ENCODE results near the gene FMC1.
A peak's percentile ranks its signal among the peaks of the same experiment; 100 is the strongest.
"Not testable (repeated sequence)": the region's sequence is repeated elsewhere in the genome, so short reads cannot be mapped to it uniquely, and the experiment has no call there.

Gene FMC1, protein sequence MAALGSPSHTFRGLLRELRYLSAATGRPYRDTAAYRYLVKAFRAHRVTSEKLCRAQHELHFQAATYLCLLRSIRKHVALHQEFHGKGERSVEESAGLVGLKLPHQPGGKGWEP

DNA sequence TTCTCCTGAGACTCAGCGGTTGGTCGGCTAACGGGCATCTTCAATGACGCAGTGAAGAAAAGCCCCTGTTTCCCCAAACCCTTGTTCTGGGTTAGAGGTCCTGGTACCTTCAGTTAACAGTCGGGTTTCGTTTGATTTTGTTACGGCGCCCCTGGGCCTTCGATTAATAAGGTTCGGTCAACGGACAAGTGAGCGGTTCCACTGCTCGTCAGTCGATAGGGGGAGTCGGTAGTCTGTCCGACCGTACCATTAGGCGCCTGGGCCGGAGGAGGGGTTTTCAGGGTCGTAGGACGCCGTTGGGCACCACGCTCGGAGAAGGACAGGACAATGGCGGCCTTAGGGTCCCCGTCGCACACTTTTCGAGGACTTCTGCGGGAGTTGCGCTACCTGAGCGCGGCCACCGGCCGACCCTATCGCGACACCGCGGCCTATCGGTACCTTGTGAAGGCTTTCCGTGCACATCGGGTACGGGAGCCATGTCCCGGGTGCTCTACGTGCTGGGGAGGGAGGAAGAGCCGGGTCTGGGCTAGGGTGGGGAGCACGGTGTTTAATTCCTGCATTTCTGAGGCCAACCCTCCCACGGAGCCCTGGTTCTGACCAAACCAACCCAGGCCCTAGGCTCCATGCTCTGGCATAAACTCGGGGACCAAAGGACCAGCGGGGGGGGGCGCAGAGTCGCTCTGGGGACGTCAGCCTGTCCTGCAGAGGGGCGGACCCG, at the start of gene FMC1:
TSS of gene FMC1 (plus strand) at position 280 of the 718 bp plus-strand sequence. CDS start at position 328, 48 bp downstream.
- peak within 1 kb of the TSS; percentile 97 for H3K27ac Mint-ChIP-seq
- peak; percentile 82 for DNase-seq (ENCODE audit: low spot score)
- peaks cover 9% of the 10 kb centered on the region for H3K27me3 Mint-ChIP-seq (ENCODE audit: low read depth)
- H3K4me3 Mint-ChIP-seq, result peak within 1 kb of the TSS; percentile 95
- H3K36me3 Mint-ChIP-seq (ENCODE audit: low read depth), result peaks cover 12% of the 10 kb centered on the region
- peaks cover 6% of the 10 kb centered on the region for H3K9me3 Mint-ChIP-seq
- H3K4me1 Mint-ChIP-seq (ENCODE audit: low read depth), result peaks cover 16% of the 10 kb centered on the region

DNA sequence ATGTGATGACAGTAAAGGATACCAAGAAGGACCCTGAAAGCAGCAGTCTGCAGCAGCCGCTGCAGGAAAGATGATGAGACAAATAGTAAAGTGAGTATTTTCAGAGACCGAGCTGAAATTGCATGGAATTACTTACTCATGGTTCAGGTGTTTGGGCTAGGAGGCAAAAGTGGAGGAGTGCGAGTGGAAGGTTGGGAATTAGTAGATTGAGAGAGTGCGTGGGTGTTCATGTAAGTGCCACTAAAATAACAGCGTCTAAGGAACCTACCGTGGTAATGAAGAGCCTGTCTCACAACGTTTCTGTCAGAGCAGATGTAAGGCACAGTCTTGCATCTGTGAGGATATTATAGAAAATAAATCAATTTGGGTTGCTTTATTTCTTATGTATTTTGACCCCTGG, 48.3 kb upstream of the FMC1 start:
- no peaks in the 10 kb centered on the region for H3K9me3 Mint-ChIP-seq
- H3K27me3 Mint-ChIP-seq (ENCODE audit: low read depth), result no peaks in the 10 kb centered on the region
- DNase-seq (ENCODE audit: low spot score), result no peak
- peaks cover 7% of the 10 kb centered on the region for H3K36me3 Mint-ChIP-seq (ENCODE audit: low read depth)
- H3K27ac Mint-ChIP-seq, result no peak overlapping the region
- H3K4me3 Mint-ChIP-seq, result no peak overlapping the region
- H3K4me1 Mint-ChIP-seq (ENCODE audit: low read depth), result no peaks in the 10 kb centered on the region

DNA sequence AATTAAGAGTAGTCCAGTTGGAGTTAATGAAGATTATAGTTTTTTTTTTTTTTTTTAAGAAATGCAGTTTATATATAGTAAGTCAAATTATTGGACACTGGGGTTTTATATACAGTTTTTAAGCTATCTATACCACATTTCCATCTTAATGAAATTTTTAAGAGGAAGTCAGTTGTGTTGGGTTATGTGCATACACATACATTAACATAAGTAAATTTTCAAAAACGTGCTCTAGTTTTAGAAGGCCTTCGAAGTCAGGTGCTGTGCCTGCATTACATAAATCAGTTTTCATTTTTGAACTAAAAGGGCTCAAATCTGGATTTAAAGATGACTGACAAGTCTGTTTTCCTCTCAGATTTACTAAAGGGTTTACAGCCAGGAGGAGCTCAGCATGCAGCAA, 47.6 kb upstream of the FMC1 start:
- Mint-ChIP-seq H3K9me3 (no peaks in the 10 kb centered on the region), H3K36me3 (ENCODE audit: low read depth) (peaks cover 5% of the 10 kb centered on the region), H3K4me1 (ENCODE audit: low read depth) (no peaks in the 10 kb centered on the region), H3K27me3 (ENCODE audit: low read depth) (no peaks in the 10 kb centered on the region), H3K27ac (no peak overlapping the region), H3K4me3 (no peak overlapping the region)
- no peak for DNase-seq (ENCODE audit: low spot score)

DNA sequence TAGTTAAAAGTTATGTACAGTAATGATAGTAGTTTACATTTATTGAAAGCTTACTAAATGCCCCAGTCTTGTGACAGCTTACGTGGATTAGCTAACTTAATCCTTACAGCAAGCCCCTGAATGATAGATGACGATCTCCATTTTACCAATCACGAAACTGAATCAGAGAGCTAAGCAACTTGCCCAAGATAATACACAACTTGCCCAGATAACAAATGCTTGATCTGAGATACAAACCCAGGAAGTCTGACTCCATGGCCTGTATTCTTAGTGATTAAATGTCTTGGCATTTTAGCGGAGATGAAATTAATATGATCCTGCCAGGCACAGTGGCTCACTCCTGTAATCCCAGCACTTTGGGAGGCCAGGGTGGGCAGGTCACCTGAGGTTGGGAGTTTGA, 46.9 kb upstream of the FMC1 start:
- Mint-ChIP-seq H3K36me3 (ENCODE audit: low read depth) (peaks cover 5% of the 10 kb centered on the region), H3K9me3 (no peaks in the 10 kb centered on the region), H3K4me3 (no peak overlapping the region), H3K27ac (no peak overlapping the region), H3K4me1 (ENCODE audit: low read depth) (no peaks in the 10 kb centered on the region), H3K27me3 (ENCODE audit: low read depth) (no peaks in the 10 kb centered on the region)
- DNase-seq (ENCODE audit: low spot score), result no peak

DNA sequence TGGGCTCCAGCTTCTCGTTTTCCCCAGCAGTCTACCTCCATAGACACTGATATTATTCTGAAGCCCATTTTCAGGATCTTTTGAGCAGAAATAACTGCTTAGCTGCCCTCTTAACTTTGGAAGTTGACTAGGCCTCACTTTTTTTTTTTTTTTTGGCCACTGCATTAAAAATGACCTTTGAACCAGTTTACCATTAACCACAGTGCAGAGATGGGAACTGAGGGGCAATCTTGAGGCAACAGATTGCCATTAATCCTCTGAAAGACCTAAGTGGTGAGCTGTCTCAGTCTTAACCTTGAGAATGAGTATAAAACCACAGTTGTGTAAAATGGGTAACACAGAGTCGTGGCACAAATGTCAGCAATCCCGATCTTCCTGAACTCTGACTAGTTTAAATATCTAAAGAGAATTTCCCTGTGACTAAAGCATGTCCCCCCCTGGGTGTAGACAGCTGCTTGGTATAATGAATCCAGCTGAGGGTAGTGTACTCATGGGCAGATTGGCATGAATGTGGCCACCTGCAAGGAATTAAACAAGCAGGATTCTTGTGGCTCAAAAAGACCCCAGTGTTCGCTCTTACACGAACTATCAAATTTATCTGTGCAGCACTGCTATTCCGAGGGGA, 46.1 kb upstream of the FMC1 start:
- H3K4me1 Mint-ChIP-seq (ENCODE audit: low read depth), result no peaks in the 10 kb centered on the region
- no peaks in the 10 kb centered on the region for H3K27me3 Mint-ChIP-seq (ENCODE audit: low read depth)
- no peak for DNase-seq (ENCODE audit: low spot score)
- H3K27ac Mint-ChIP-seq, result no peak overlapping the region
- H3K36me3 Mint-ChIP-seq (ENCODE audit: low read depth), result peaks cover 5% of the 10 kb centered on the region
- no peak overlapping the region for H3K4me3 Mint-ChIP-seq
- no peaks in the 10 kb centered on the region for H3K9me3 Mint-ChIP-seq

DNA sequence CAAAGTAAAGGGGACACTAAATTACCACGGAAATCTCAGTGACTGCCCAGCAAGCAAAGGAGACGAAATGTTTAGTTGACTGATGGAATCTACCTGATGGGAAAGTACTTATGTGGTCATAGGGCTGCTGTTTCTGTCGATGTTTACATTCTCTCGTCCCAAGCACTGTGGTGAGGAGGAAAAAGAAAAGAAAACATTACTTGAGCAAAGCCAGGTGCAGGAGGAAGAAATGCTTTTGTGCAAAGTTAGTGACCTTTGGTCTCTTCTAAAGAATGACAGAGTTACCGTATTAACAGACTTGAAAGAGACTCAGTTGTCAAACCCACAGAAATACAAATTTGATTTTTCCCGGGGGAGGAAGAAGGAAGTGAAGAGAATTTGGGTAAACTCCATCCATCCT, 43.3 kb upstream of the FMC1 start:
- no peak for DNase-seq (ENCODE audit: low spot score)
- no peaks in the 10 kb centered on the region for H3K9me3 Mint-ChIP-seq
- H3K36me3 Mint-ChIP-seq (ENCODE audit: low read depth), result peaks cover 5% of the 10 kb centered on the region
- no peak overlapping the region for H3K27ac Mint-ChIP-seq
- H3K27me3 Mint-ChIP-seq (ENCODE audit: low read depth), result no peaks in the 10 kb centered on the region
- H3K4me3 Mint-ChIP-seq, result no peak overlapping the region
- no peaks in the 10 kb centered on the region for H3K4me1 Mint-ChIP-seq (ENCODE audit: low read depth)

DNA sequence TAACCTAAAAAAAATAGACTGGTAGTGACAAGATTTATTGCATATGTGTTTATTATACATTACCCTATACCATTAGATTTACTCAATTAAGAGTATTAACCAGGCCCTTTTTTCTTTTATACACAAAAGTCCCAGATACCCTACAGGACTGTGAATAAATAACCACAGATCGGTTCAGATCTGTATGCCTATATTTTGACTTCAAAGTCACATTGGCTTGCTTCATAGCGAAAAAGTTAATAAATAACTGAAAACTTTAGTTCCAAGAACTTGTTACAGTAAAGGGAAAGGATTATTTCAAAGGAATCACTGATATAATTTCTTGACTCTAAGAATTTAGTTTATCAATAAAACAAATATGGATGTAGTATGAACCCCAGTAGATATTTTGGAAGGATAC, 41.8 kb upstream of the FMC1 start:
- Mint-ChIP-seq H3K4me3 (no peak overlapping the region), H3K36me3 (ENCODE audit: low read depth) (peaks cover 2% of the 10 kb centered on the region), H3K27me3 (ENCODE audit: low read depth) (no peaks in the 10 kb centered on the region), H3K4me1 (ENCODE audit: low read depth) (no peaks in the 10 kb centered on the region), H3K27ac (no peak overlapping the region), H3K9me3 (no peaks in the 10 kb centered on the region)
- DNase-seq (ENCODE audit: low spot score), result no peak

DNA sequence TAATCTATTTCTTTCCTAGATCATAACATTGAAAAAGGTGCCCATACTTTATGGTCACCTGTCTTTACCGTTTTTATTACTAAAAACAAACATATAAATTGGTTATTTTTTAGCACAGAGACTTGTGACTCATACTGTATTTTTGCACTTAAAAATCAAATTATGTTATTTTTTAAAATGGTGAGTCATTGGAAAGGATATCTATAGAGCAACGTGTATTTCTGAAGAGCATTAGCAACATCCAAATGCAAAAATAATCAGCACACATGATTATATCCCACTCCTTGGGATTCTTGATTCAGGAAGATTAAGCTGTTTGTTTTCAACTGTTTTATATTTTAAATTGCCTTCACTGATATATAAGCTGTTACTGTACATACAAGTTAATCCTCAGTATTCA, 40.7 kb upstream of the FMC1 start:
- Mint-ChIP-seq H3K27ac (no peak overlapping the region), H3K27me3 (ENCODE audit: low read depth) (no peaks in the 10 kb centered on the region), H3K4me3 (no peak overlapping the region), H3K9me3 (no peaks in the 10 kb centered on the region), H3K4me1 (ENCODE audit: low read depth) (no peaks in the 10 kb centered on the region), H3K36me3 (ENCODE audit: low read depth) (no peaks in the 10 kb centered on the region)
- DNase-seq (ENCODE audit: low spot score), result no peak

DNA sequence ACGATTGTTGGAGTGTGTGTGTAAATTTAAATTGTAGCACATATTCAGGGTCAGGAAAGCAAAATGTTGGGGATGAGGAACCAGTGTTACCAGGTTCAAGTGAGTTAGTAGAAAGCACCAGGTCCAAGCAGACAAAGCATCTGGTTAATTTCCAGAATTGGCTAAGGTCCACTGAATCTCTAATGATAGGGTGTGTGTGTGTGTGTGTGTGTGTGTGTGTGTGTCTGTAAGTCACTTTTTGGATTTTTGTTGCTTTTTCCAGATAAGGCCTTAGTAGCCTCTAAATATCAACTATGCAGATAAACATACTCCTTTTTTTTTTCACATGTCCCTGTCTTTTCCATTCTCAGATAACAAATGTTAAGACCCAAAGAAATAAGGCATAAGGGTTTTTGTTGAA, 36.6 kb upstream of the FMC1 start:
- Mint-ChIP-seq H3K4me1 (ENCODE audit: low read depth) (no peaks in the 10 kb centered on the region), H3K27me3 (ENCODE audit: low read depth) (no peaks in the 10 kb centered on the region), H3K4me3 (no peak overlapping the region), H3K27ac (no peak overlapping the region), H3K9me3 (no peaks in the 10 kb centered on the region), H3K36me3 (ENCODE audit: low read depth) (no peaks in the 10 kb centered on the region)
- DNase-seq (ENCODE audit: low spot score), result no peak

DNA sequence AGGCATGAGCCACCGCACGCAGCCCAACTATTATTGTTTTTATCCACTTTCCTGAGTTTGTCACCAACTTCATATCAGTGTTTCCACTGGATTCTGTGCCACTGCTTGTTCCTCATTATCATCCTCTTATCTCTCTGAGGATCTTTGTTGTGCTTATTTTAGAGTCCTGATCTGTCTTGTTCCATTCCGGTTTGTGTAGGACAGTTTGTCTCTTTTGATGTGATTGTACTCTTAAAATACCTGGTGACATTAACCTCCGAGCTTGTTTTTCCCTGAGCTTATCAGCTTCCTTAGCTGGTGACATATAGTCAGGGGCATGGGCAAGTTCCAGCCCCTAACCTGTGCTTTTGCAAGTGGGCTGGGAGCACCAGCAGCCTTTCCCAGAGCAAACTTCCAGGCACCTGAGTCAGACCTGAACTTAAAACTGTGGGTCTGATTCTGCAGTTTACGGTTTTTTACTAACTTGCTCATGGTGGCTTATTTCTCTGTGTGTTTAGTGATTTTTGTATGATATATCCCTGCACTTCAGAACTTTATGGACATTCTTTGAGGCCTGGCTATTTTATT, 23.1 kb upstream of the FMC1 start:
- peaks cover 4% of the 10 kb centered on the region for H3K27me3 Mint-ChIP-seq (ENCODE audit: low read depth)
- H3K4me3 Mint-ChIP-seq, result no peak overlapping the region
- H3K9me3 Mint-ChIP-seq, result no peaks in the 10 kb centered on the region
- H3K27ac Mint-ChIP-seq, result peak overlapping the region; percentile 17
- H3K36me3 Mint-ChIP-seq (ENCODE audit: low read depth), result no peaks in the 10 kb centered on the region
- no peak for DNase-seq (ENCODE audit: low spot score)
- H3K4me1 Mint-ChIP-seq (ENCODE audit: low read depth), result no peaks in the 10 kb centered on the region

DNA sequence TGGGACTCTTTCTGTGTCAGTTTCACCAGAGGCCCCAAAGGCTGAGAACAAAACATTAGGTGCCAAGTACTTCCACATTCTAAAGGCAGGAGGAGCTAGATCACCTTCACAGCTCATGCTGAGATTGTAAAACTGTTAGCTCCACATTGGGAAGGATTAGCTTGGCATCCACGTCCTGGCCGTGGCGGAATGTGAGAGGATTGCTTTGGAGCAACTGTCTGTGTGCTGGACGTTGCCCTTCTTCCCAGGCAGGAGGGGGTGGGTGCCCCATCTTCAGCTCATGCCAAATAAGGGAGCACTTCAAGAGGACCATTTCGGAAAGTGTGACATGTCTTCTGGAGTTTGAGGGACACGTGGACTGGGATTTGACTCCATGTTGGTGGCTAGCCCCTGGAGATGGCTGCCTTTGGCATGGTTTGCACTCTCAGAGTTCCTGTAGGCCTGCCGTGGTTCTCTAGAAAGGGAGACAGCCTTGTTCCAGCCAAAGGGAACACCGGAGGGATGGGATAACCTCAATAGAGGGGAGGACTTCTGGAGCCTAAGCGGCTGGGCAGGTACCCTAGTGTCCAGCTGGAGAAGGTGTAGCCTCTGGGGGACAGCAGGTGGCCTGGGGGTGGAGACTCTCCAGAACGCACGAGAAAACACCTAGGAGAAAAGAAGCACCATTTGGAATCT, 19.9 kb upstream of the FMC1 start:
- no peaks in the 10 kb centered on the region for H3K36me3 Mint-ChIP-seq (ENCODE audit: low read depth)
- H3K4me3 Mint-ChIP-seq, result no peak overlapping the region
- no peak for DNase-seq (ENCODE audit: low spot score)
- H3K27ac Mint-ChIP-seq, result no peak overlapping the region
- H3K27me3 Mint-ChIP-seq (ENCODE audit: low read depth), result peaks cover 4% of the 10 kb centered on the region
- no peaks in the 10 kb centered on the region for H3K9me3 Mint-ChIP-seq
- H3K4me1 Mint-ChIP-seq (ENCODE audit: low read depth), result no peaks in the 10 kb centered on the region

DNA sequence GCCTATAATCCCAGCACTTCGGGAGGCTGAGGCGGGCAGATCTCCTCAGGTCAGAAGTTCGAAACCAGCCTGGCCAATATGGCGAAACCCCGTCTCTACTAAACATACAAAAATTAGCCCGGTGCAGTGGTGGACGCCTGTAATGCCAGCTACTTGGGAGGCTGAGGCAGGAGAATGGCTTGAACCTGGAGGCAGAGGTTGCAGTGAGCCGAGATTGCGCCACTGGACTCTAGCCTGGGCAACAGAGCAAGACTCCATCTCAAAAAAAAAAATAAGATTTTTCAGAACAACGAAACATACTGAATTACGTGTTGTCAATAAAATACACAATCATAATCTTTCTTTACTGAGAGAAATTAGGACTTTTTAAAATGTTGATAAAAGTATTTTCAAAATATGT, 16.4 kb upstream of the FMC1 start:
- DNase-seq (ENCODE audit: low spot score); H3K36me3 Mint-ChIP-seq (ENCODE audit: low read depth); H3K4me1 Mint-ChIP-seq (ENCODE audit: low read depth): not testable (repeated sequence)

DNA sequence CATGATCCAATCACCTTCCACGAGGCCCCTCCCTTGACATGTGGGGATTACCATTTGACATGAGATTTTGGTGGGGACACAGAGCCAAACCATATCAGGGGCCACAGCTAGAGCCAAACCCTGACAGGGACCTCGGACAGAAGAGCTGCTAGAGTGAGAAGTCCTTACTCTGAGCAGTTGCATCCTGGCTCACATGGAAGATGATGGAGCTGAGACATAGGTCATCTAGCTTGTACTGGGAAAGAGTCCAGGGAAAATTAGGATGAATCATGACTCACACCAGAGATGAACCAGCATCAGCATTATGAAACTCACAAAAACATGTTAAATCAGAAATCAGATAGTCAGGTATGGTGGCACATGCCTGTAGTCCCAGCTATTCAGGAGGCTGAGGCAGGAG, 12.8 kb upstream of the FMC1 start:
- Mint-ChIP-seq H3K9me3 (peaks cover 7% of the 10 kb centered on the region), H3K27me3 (ENCODE audit: low read depth) (peaks cover 2% of the 10 kb centered on the region), H3K4me3 (no peak overlapping the region)

More for the DNA sequence above, 16.4 kb upstream of the FMC1 start:
- H3K27ac Mint-ChIP-seq; H3K9me3 Mint-ChIP-seq; H3K4me3 Mint-ChIP-seq; H3K27me3 Mint-ChIP-seq (ENCODE audit: low read depth): not testable (repeated sequence)

DNA sequence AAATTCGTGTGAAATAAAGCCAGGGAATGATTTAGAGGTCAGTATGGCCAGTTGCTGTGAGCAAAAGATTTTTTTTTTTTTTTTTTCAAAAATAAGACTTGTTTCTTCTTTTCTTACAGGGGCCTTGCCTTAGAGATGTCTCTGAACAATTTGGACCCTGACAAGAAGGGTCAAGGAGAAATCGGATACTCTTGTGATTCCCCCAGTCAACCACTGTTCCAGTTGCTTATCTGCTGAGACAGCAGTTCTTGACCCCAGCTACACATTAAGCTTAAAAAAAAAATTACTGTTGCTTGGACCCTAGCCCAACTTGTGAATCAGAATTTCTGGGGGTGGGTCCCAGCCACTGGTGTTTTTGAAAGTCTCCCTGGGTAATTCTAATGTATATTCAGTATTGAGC, 12.0 kb upstream of the FMC1 start:
- DNase-seq (ENCODE audit: low spot score), result no peak
- no peak overlapping the region for H3K27ac Mint-ChIP-seq
- no peak overlapping the region for H3K4me3 Mint-ChIP-seq
- peaks cover 2% of the 10 kb centered on the region for H3K27me3 Mint-ChIP-seq (ENCODE audit: low read depth)
- no peaks in the 10 kb centered on the region for H3K36me3 Mint-ChIP-seq (ENCODE audit: low read depth)
- peaks cover 9% of the 10 kb centered on the region for H3K4me1 Mint-ChIP-seq (ENCODE audit: low read depth)
- peaks cover 7% of the 10 kb centered on the region for H3K9me3 Mint-ChIP-seq

More for the DNA sequence above, 12.8 kb upstream of the FMC1 start:
- peaks cover 9% of the 10 kb centered on the region for H3K4me1 Mint-ChIP-seq (ENCODE audit: low read depth)
- no peak for DNase-seq (ENCODE audit: low spot score)
- H3K27ac Mint-ChIP-seq, result no peak overlapping the region
- H3K36me3 Mint-ChIP-seq (ENCODE audit: low read depth), result no peaks in the 10 kb centered on the region
